Colonic mucosa (tissue), 4 donors: ENCODE measurements around the gene PLCL2. TPM values are rescaled to one million over a fixed set of nuclear protein-coding genes. Genes with fewer than 3 reads are reported as not detected.

Experiments
- DNase-seq: peaks from one replicate; pipeline ENCODE4 v3.0.0-alpha.2; 2020
- H3K27ac ChIP-seq: fragments of 200-600 bp; one replicate; pipeline ENCODE4 v1.8.0; 2021
- H3K27me3 ChIP-seq: fragments of 200-600 bp; one replicate; pipeline ENCODE4 v1.8.0; 2021
- H3K36me3 ChIP-seq: fragments of 200-600 bp; one replicate; pipeline ENCODE4 v1.8.0; 2021
- H3K4me1 ChIP-seq: fragments of 200-600 bp; one replicate; pipeline ENCODE4 v1.8.0; 2021; ENCODE audit warnings: mild to moderate bottlenecking
- H3K4me3 ChIP-seq: fragments of 200-600 bp; one replicate; pipeline ENCODE4 v1.8.0; 2021
- H3K9ac ChIP-seq, 2 donors: one replicate each; pipeline ENCODE4 v1.7.0; 2013; ENCODE audit warnings: control low read depth in 2 of 2, low read depth in 2 of 2, low read length in 2 of 2
- H3K9me3 ChIP-seq: fragments of 200-600 bp; one replicate; pipeline ENCODE4 v1.8.0; 2021
- intact Hi-C: fragments of 100-400 bp; cut with DNase I; formaldehyde crosslinking; loops from one replicate; pipeline ENCODE4 v1.14.1; 2022
- total RNA-seq, 2 donors: library from RNA; stranded (reverse); fragmentation: NEBNext Ultra II Directional in 1 of 2; extraction: Animal tissue kit (Norgen Biotek cat#: 25700) in 1 of 2; gene quantifications; one replicate each; pipeline ENCODE4 v1.2.1, GENCODE V29; 2021
- TF ChIP-seq, protein P1 (sequence below): fragments of 200-600 bp; IDR thresholded peaks from one replicate; pipeline ENCODE4 v1.8.0; 2022; ENCODE audit warnings: antibody characterized with exemption, mild to moderate bottlenecking
- donor health status: healthy.
- donor health status: DM: no; HTN: no; CAD: no.
- donor health status: DM: no; HTN: no; CAD: no.

Gene PLCL2
- total RNA-seq, 2 donors from 2014 or later, result 12.3 to 15.0 TPM

DNA sequence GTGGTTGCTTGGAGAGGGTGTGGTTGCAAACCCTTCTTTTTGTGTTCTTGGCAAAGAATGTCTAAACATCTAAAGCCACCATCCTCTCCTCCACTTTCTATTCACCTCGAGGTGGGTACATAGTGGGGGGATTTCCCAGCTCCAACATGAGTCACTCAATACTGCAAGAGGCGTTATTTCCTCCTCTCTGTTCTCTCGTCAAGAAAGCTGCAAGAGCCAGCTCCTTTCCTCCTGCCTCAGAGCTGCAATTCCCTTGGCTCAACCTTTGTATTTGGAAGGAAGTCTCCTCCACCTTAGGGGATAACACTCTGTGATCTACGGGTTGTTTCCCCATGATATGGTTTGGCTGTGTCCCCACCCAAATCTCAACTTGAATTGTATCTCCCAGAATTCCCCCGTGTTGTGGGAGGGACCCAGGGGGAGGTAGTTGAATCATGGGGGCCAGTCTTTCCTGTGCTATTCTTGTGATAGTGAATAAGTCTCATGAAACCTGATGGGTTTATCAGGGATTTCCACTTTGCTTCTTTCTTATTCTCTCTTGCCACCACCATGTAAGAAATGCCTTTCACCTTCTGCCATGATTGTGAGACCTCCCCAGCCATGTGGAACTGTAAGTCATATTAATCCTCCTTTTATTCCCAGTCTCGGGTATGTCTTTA lies 138.4 kb downstream of the PLCL2 start:
- Histone ChIP-seq H3K9ac (no peak overlapping the region), H3K36me3 (no peaks in the 10 kb centered on the region), H3K9me3 (no peaks in the 10 kb centered on the region), H3K4me1 (no peaks in the 10 kb centered on the region), H3K27me3 (no peaks in the 10 kb centered on the region), H3K27ac (no peak overlapping the region), H3K4me3 (no peak overlapping the region)
- intact Hi-C loops, result no loop called here
- TF ChIP-seq, protein P1, sequence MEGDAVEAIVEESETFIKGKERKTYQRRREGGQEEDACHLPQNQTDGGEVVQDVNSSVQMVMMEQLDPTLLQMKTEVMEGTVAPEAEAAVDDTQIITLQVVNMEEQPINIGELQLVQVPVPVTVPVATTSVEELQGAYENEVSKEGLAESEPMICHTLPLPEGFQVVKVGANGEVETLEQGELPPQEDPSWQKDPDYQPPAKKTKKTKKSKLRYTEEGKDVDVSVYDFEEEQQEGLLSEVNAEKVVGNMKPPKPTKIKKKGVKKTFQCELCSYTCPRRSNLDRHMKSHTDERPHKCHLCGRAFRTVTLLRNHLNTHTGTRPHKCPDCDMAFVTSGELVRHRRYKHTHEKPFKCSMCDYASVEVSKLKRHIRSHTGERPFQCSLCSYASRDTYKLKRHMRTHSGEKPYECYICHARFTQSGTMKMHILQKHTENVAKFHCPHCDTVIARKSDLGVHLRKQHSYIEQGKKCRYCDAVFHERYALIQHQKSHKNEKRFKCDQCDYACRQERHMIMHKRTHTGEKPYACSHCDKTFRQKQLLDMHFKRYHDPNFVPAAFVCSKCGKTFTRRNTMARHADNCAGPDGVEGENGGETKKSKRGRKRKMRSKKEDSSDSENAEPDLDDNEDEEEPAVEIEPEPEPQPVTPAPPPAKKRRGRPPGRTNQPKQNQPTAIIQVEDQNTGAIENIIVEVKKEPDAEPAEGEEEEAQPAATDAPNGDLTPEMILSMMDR, result no peak
- no peak for DNase-seq

DNA sequence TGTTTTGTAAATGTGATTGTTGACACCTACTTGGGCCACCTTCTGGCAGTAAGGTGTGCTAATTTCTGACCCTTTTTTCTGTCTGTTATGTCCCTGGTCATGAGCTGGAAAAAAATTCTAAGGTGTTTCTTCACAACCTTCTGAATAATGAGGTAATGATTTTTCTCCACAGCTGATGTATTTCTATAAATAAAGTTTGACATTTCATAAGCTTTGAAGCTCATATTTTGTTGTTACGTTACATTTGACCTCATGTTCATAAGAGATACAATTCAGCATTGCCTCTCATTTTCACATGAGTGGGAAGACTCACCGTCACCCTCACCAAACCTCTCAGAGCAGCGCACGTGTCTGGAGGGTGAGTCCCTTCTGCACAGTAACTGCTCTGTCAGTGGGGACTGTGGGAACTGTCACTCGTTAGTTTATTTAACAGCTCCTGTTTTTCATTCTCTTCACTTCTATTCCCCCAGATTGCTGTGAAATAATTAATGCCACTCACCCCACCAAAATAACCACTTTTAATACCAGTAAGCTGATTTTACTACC lies 140.9 kb downstream of the PLCL2 start:
- no peak for DNase-seq
- intact Hi-C loops, result no loop called here
- no peaks in the 10 kb centered on the region for H3K4me1 ChIP-seq
- H3K9me3 ChIP-seq, result no peaks in the 10 kb centered on the region
- no peak overlapping the region for H3K27ac ChIP-seq
- H3K36me3 ChIP-seq, result no peaks in the 10 kb centered on the region
- no peak overlapping the region for H3K9ac ChIP-seq
- TF ChIP-seq, protein P1, result no peak
- no peaks in the 10 kb centered on the region for H3K27me3 ChIP-seq
- no peak overlapping the region for H3K4me3 ChIP-seq

DNA sequence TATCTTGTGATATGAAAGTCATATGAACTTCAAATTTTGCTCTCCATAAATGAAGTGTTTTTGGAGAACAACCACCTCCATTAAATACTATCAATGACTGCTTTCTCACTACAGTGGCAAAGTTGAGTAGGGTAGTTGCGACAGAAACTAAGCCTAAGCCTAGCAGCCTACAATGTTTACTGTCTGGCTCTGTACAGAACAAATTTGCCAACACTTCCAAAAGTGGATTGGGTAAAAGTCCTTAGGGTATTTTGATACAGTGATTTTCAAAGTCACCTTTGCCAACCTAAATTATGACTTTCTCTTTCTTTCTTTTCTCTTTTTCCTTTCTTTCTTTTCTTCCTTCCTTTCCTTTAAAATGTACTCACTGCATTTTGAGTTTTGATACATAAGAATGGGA lies 142.6 kb downstream of the PLCL2 start:
- no peaks in the 10 kb centered on the region for H3K9me3 ChIP-seq
- TF ChIP-seq, protein P1, result no peak
- H3K4me1 ChIP-seq, result no peaks in the 10 kb centered on the region
- no peaks in the 10 kb centered on the region for H3K36me3 ChIP-seq
- no peak for DNase-seq
- H3K4me3 ChIP-seq, result no peak overlapping the region
- H3K27me3 ChIP-seq, result no peaks in the 10 kb centered on the region
- intact Hi-C loops, result no loop called here
- H3K9ac ChIP-seq, result no peak overlapping the region
- no peak overlapping the region for H3K27ac ChIP-seq

DNA sequence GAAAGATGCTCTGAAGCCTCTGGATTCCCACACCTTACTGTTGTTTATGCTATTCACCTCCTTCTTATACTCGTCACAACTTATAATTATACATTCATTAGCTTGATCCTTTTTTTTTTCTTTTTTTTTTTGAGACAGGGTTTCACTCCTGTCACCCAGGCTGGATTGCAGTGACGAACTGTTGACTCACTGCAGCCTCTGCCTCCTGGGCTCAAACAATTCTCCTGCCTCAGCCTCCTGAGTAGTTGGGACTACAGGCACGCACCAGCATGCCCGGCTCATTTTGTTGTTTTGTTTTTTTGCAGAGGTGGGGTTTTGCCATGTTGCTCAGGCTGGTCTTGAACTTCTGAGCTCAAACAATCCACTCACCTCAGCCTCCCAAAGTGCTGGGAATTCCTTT lies 143.6 kb downstream of the PLCL2 start:
- Histone ChIP-seq H3K9ac (no peak overlapping the region), H3K27ac (no peak overlapping the region), H3K9me3 (no peaks in the 10 kb centered on the region), H3K27me3 (no peaks in the 10 kb centered on the region), H3K36me3 (no peaks in the 10 kb centered on the region), H3K4me3 (no peak overlapping the region), H3K4me1 (no peaks in the 10 kb centered on the region)
- no peak for DNase-seq
- TF ChIP-seq, protein P1, result no peak
- intact Hi-C loops, result no loop called here

DNA sequence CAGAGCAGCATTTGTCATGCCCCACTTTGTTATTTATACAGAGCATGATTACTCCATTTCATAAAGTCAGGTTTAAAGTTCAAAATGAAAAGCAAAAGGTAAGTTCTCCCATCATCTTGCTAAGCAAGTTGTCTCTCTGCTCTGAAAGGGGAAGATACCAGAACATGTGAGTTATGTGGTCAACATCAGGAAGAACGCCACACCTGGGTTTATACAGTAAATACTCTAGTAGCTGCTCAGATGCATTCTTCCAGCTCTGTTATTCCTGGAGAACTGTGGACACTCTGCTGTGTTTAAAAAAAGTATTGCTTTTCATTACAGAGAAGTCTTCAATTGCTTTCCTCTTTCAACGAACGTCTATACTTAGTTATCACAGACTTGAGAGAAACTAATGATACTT lies 145.7 kb downstream of the PLCL2 start:
- H3K27ac ChIP-seq, result no peak overlapping the region
- no peaks in the 10 kb centered on the region for H3K36me3 ChIP-seq
- H3K9me3 ChIP-seq, result no peaks in the 10 kb centered on the region
- H3K9ac ChIP-seq, result no peak overlapping the region
- DNase-seq, result no peak
- no peak overlapping the region for H3K4me3 ChIP-seq
- H3K4me1 ChIP-seq, result no peaks in the 10 kb centered on the region
- intact Hi-C loops, result loop anchor here (5.0 to 10.0 kb wide), 2 partner anchors 148 to 426 kb away; partner anchors contain the start of genes DAZL and PLCL2
- TF ChIP-seq, protein P1, result no peak
- no peaks in the 10 kb centered on the region for H3K27me3 ChIP-seq
